ENCODE data around the gene BCL2. TPM values are rescaled to one million over a fixed set of nuclear protein-coding genes. Genes with fewer than 3 reads are reported as not detected.
A peak's percentile ranks its signal among the peaks of the same experiment; 100 is the strongest.

Gene BCL2
- total and polyA plus RNA-seq, 7 donors: 1.1 to 27.0 (median 8.9) TPM

DNA sequence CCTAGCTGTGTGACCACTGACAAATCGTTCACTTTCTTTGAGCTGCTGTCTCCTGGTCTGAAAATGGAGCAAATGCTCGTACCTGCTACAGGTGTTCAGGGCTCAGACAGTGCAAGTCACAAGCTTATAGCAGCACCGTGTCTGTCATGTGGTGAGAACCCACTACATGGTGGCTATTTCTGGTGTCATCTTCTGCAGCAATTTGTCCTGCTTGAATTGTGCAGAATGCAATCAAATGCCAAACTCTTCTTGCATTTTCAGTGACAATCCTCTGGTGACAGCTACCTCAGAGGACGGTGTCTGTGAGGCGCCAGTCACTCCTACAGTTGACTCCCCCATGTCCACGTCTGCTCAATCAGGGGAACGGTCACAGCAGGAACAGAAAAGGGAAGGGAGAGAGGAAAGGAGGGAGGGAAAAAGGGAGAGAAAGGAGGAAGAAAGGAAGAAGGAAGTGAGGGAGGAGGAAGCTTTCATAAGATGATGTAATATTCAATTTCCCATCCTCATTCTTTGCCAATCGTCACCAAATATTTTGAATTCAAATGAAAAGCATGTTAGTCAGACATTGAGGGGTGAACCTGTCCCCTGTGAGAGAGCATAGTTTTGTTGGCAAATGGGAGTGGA is 122.2 kb downstream of the BCL2 start:
- intact Hi-C loops (cut with DNase I): loop anchor here in 1 of 2 donors (5.0 kb wide), 1 partner anchor 40 kb away; no protein-coding TSS in a partner anchor
- TF ChIP-seq, protein P1, sequence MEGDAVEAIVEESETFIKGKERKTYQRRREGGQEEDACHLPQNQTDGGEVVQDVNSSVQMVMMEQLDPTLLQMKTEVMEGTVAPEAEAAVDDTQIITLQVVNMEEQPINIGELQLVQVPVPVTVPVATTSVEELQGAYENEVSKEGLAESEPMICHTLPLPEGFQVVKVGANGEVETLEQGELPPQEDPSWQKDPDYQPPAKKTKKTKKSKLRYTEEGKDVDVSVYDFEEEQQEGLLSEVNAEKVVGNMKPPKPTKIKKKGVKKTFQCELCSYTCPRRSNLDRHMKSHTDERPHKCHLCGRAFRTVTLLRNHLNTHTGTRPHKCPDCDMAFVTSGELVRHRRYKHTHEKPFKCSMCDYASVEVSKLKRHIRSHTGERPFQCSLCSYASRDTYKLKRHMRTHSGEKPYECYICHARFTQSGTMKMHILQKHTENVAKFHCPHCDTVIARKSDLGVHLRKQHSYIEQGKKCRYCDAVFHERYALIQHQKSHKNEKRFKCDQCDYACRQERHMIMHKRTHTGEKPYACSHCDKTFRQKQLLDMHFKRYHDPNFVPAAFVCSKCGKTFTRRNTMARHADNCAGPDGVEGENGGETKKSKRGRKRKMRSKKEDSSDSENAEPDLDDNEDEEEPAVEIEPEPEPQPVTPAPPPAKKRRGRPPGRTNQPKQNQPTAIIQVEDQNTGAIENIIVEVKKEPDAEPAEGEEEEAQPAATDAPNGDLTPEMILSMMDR (IDR thresholded peaks at IDR 0.05): no peak
- Histone ChIP-seq H3K4me3 (no peak overlapping the region), H3K4me1 (peaks cover 49% of the 10 kb centered on the region), H3K27ac (peak overlapping the region; percentile 47), H3K36me3 (ENCODE audit: insufficient read depth in 1 of 2, low read depth in 1 of 2) (no peaks in the 10 kb centered on the region), H3K9me3 (no peaks in the 10 kb centered on the region), H3K27me3 (ENCODE audit: insufficient read depth in 3 of 3, low read length in 2 of 3) (no peaks in the 10 kb centered on the region)
- ATAC-seq: peak in 1 of 4 donors; percentile 16
- WGBS, 3 donors: 25 to 39% (median 28%) methylated on average over 8 of the region's 8 CpGs
- no peak for DNase-seq

DNA sequence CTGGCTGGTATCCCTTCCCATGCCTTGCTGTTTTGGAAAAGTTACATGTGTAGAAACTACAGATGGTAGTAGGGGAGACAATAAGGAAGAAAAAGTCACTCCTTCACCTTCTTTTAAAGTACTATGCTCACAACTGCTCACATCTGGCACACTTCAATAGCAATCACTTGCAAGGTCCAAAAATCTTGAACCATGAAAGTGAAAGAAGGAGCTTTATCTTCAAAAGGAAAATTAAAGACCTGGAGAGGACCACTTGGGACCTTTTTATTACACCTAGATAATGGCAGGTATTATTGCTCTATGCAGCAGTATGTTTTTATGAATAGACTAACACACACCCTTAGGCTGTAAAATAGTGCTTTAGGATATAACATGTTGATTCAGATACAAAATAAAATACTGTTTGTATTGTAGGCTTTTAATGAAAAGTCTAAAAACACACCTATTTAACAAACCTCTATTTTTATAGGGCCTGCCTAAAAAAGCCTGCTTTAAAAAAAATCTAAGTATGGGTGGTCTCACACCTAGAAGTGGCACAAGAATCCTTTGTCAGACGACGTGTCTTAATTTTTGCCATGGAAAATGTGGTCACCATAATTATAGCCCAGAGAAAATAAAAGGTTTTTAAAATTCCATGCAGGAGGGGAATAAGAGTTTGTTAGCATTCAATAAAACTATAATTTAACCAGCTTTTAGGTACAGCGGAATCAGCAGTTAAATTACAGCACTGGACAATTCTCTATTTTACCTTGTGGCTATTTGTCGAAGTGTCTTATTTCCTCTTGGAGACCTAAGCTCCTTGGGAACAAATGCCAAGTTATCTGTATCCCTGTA is 124.0 kb downstream of the BCL2 start:
- TF ChIP-seq, protein P1 (IDR thresholded peaks at IDR 0.05): no peak
- DNase-seq (no peak), ATAC-seq (no peak)
- Histone ChIP-seq H3K27ac (peak overlapping the region; percentile 87), H3K4me1 (peaks cover 56% of the 10 kb centered on the region), H3K4me3 (no peak overlapping the region), H3K9me3 (no peaks in the 10 kb centered on the region), H3K36me3 (ENCODE audit: insufficient read depth in 1 of 2, low read depth in 1 of 2) (no peaks in the 10 kb centered on the region), H3K27me3 (ENCODE audit: insufficient read depth in 3 of 3, low read length in 2 of 3) (no peaks in the 10 kb centered on the region)
- WGBS, 3 donors: 38 to 68% (median 40%) methylated on average over 4 of the region's 4 CpGs
- intact Hi-C loops (cut with DNase I): loop anchor here in 1 of 2 donors (5.0 kb wide), 1 partner anchor 42 kb away; no protein-coding TSS in a partner anchor

DNA sequence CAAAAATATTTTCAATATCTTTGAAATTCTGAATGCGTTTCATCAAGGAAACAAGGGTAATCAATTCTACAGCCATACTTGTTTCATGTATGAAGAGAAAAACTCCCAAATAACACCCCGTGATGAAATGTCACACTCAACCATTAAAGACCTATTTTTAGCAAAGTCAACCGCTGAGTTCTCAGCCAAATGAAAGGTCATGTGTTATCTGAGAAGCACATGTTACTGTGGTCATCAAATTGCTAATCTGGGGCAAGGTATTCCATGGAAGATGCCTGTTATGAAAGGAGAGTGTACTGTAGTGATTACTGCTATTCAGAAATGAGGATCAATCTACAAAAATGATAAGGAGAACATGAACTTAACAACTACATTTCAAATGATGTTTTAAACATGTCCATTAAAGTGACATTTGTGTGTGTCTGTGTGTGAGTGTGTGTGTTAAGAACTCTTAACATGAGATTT is 126.7 kb downstream of the BCL2 start:
- ATAC-seq (peak; percentile 84 to 96 (median 93)), DNase-seq (no peak)
- intact Hi-C loops (cut with DNase I): loop anchor here in 1 of 2 donors (5.0 kb wide), 2 partner anchors 36 to 79 kb away; no protein-coding TSS in a partner anchor
- WGBS, 3 donors: 21 to 27% (median 23%) methylated on average over 3 of the region's 3 CpGs
- TF ChIP-seq, protein P1 (IDR thresholded peaks at IDR 0.05): no peak
- H3K36me3 ChIP-seq (ENCODE audit: insufficient read depth in 1 of 2, low read depth in 1 of 2): no peaks in the 10 kb centered on the region
- peak overlapping the region; percentile 87 for H3K27ac ChIP-seq
- H3K4me3 ChIP-seq: no peak overlapping the region
- peaks cover 67% of the 10 kb centered on the region for H3K4me1 ChIP-seq
- H3K27me3 ChIP-seq (ENCODE audit: insufficient read depth in 3 of 3, low read length in 2 of 3): no peaks in the 10 kb centered on the region
- H3K9me3 ChIP-seq: no peaks in the 10 kb centered on the region

DNA sequence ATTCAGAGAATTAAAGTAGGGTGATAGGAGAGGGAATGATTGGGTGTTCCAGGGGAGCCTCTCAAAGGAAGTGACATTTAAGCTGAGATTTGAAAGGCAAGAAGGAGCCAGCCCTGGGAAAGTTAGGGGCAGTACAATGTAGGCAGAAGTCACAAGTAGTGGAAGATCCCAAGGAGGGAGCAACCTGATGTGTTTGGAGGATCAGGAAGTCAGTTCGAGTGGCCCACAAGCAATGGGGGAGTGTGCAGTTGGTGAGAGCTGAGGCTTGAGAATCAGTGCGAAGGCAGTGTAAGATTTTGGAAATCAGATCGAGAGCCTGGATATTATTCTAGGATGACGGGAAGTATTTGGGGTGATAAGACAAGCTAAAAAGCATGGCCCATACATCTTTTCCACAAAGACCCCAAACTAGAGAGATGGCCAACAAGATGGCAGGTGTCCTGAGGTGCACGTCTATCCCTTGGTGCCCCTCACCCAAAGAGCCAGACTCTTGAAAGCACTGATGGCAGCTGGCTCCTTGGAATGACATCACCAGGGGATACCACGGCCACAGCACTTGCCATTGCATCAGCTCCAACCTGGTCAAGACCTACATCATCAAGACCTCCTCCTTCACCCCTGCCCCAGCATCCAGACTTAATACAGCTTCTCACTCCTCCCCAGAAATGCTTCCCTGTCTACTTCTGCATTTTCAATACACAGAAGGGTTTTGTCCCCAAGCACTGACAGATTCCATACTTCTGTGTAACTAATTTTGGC is 127.3 kb downstream of the BCL2 start:
- peak overlapping the region; percentile 87 for H3K27ac ChIP-seq
- no peak overlapping the region for H3K4me3 ChIP-seq
- no peaks in the 10 kb centered on the region for H3K36me3 ChIP-seq (ENCODE audit: insufficient read depth in 1 of 2, low read depth in 1 of 2)
- no peak for DNase-seq
- H3K9me3 ChIP-seq: no peaks in the 10 kb centered on the region
- H3K4me1 ChIP-seq: peaks cover 67% of the 10 kb centered on the region
- WGBS, 3 donors: 68 to 92% (median 72%) methylated on average over 6 of the region's 6 CpGs
- intact Hi-C loops (cut with DNase I): loop anchor here in 1 of 2 donors (5.0 kb wide), 2 partner anchors 35 to 80 kb away; no protein-coding TSS in a partner anchor
- ATAC-seq: peak; percentile 40 to 69 (median 54)
- H3K27me3 ChIP-seq (ENCODE audit: insufficient read depth in 3 of 3, low read length in 2 of 3): no peaks in the 10 kb centered on the region
- TF ChIP-seq, protein P1 (IDR thresholded peaks at IDR 0.05): no peak
